T-helper 1 cell (primary cell): ENCODE measurements around the gene SF3B3.
A peak's percentile ranks its signal among the peaks of the same experiment; 100 is the strongest.
"Not testable (repeated sequence)": the region's sequence is repeated elsewhere in the genome, so short reads cannot be mapped to it uniquely, and the experiment has no call there.

Experiments
- DNase-seq, 5 donors: peaks; one replicate each; pipeline ENCODE4 v3.0.0-alpha.2; 2012 to 2020

Gene SF3B3

GRCh38 chr16:70569752-70570151 lies 46.1 kb downstream of the SF3B3 start:
- DNase-seq = no peak

- no peak for DNase-seq
Observed at GRCh38 chr16:70570967-70571570, 47.5 kb downstream of the SF3B3 start.

DNA sequence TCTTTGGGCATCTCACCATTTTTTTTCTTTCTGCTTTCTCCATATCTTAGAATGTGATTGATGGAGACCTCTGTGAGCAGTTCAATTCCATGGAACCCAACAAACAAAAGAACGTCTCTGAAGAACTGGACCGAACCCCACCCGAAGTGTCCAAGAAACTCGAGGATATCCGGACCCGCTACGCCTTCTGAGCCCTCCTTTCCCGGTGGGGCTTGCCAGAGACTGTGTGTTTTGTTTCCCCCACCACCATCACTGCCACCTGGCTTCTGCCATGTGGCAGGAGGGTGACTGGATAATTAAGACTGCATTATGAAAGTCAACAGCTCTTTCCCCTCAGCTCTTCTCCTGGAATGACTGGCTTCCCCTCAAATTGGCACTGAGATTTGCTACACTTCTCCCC lies 48.0 kb downstream of the SF3B3 start:
- no peak for DNase-seq

- no peak for DNase-seq
Observed at GRCh38 chr16:70572050-70572925, 48.7 kb downstream of the SF3B3 start.

DNA sequence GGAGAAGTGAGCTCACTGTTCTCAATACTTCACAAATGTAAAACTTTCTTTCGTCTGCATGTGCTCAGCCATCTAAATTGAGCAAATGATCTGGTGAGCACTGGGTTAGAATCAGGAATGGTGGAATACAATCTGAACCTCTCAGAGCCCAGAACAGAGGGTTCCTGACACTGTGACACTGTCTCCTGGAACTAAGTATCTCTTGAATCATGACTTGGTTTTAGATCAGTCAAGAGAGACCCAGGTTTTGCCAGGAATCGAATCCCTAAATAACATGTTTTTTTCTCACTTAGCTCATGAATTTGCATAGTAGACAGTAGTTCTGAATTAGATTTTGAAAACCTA lies 49.3 kb downstream of the SF3B3 start:
- no peak for DNase-seq

DNA sequence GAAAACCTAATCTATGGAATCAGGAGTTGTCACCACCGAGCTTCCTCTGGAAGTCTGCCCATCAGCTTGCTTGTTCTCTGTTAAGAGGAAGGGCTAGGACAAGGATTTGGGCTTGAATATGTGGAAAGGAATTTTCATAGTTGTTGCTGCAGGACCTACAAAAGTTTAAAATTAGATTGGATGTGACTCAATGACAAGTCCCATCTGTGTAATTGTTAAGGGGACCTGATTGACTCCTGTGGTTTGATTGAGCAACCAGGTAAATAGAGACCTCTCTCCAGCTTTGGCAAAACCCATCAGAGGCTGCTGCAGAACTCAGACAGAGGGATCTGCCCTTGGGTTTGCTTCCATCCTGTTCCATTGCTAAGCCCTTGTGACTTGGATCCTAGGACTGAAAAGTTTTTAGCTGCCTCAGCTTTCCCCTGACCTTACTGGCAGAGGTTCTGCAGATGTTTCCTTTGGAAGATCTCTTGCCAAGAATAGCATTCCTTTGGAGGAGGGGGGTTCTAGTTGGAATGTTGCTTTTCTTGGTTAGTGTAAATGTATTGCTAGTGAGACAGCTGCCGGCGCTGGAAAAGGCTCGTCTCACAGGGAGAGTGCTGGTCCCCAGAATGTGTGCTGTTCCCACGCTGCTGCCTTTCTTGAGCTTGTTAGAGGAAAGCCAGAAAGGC lies 50.0 kb downstream of the SF3B3 start:
- DNase-seq = no peak

DNA sequence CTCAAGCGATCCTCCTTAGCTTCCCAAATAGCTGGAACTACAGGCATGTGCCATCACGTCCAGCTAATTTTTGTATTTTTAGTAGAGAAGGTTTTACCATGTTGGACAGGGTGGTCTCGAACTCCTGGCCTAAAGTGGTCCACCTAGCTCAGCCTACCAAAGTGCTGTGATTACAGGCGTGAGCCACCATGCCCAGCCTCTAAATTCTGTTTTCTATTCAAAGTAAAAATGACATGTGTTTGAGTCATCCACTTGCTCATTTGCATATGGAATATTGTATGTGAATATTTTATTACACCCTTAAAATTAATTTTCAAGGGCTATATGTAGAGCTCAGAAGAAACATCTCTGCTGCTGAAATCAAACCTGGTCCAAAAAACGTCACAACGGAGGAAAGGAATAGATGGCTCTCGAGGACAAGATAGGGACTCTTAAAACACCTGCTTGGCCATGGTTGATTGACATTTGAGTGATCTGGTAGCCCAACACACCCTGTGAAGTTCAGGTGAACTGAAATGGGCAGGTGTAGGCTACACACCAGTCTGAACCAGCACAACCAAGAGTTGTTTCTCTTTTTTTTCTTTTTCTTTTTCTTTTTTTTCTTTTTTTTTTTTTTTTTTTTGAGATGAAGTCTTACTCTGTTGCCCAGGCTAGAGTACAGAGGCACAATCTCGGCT lies 51.1 kb downstream of the SF3B3 start:
- DNase-seq = no peak

GRCh38 chr16:70575376-70575775 lies 51.8 kb downstream of the SF3B3 start:
- no peak for DNase-seq

- DNase-seq = no peak
Observed at GRCh38 chr16:70576431-70577255, 53.0 kb downstream of the SF3B3 start.

- no peak for DNase-seq
Observed at GRCh38 chr16:70577256-70577698, 53.7 kb downstream of the SF3B3 start.

- DNase-seq = no peak
Observed at GRCh38 chr16:70578035-70578434, 54.4 kb downstream of the SF3B3 start.

DNA sequence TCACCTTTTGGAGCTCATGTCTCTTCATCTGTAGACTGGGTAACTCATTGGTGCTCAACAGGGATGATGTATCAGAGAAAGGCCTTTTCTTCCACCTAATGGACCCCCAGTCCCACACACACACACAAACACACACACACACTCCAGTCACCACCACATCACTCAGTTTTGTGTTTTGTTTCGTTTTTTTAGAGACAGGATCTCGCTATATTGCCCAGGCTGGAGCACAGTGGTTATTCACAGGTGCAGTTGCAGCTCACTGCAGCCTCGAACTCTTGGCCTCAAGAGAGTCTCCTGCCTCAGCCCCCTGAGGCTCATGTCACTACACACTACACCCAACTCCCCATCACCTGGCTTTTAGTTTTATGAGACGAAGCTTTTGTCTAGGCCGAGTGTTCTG lies 55.6 kb downstream of the SF3B3 start:
- no peak for DNase-seq

GRCh38 chr16:70579648-70580630 lies 56.3 kb downstream of the SF3B3 start:
- no peak for DNase-seq

- peak in 1 of 5 donors; percentile 15 for DNase-seq
Observed at GRCh38 chr16:70582280-70582978, 58.8 kb downstream of the SF3B3 start.

GRCh38 chr16:70586731-70587130 lies 63.1 kb downstream of the SF3B3 start:
- DNase-seq = no peak

GRCh38 chr16:70588565-70588964 lies 64.9 kb downstream of the SF3B3 start:
- DNase-seq = no peak

DNA sequence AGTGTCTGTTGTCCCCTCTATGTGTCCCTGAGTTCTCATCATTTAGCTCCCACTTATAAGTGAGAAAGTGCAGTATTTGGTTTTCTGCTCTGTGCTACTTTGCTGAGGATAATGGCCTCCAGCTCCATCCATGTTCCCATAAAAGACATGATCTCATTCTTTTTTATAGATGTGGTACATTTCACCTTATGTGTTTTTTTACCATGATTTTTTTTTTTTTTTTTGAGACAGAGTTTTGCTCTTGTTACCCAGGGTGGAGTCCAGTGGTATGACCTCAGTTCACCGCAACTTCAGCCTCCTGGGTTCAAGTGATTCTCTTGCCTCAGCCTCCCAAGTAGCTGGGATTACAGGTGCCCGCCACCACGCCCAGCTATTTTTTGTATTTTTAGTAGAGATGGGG lies 65.8 kb downstream of the SF3B3 start:
- DNase-seq = not testable (repeated sequence)

DNA sequence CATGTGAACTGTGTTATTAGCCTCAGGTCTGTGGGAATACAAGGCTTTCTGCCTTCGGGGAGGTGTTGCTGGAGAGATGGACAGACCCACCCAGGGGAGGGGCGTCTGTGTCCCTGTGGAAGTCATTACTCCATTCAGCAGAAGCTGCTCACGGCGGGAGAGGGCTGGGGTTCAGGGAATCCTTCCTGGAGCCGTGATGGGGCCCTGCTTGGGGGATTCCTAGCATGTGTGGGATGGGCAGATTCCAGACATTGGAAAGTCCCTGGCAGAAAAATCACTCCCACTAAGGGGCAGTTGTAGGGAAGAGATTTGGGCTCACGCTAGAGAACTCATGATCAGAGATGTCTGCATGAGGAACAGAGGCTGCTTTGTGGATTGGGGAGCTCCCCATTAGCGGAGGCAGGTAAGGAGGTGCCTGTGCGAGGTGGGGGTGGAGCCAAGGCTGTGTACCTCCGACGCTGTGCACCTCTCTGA lies 66.4 kb downstream of the SF3B3 start:
- DNase-seq = no peak

GRCh38 chr16:70590722-70591415 lies 67.3 kb downstream of the SF3B3 start:
- DNase-seq = no peak

DNA sequence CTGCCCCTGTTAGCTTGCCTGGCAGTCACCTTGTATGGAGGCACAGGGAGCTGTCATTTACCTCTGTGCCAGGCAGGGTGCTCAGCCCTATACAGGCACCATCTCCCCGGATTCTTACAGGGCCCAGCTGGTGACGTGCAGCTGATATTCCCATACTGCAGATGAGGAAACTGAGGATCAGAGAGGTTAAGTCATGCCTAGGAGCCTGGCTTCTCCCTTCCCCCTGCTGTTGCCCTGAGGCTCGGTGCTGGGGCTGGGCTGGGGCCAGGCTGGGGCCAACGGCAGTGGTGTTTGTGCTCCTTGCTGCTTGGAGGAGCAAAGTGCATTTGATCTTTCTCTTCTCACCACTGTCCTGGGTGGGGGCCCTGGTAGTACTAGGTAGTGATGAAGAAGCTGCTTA lies 68.0 kb downstream of the SF3B3 start:
- DNase-seq = no peak
